ENCODE data around the gene GRAPL.
"Not testable (repeated sequence)": the region's sequence is repeated elsewhere in the genome, so short reads cannot be mapped to it uniquely, and the experiment has no call there.

- not testable (repeated sequence) for TF ChIP-seq POLR2A, POLR2AphosphoS5 (IDR thresholded peaks at IDR 0.05; ENCODE audit: low read depth, low read length)
Measured at GRCh38 chr17:19188870-19189708, 61.7 kb downstream of the GRAPL start.
